Measurements from ENCODE around the gene DTNB.

Gene DTNB

DNA sequence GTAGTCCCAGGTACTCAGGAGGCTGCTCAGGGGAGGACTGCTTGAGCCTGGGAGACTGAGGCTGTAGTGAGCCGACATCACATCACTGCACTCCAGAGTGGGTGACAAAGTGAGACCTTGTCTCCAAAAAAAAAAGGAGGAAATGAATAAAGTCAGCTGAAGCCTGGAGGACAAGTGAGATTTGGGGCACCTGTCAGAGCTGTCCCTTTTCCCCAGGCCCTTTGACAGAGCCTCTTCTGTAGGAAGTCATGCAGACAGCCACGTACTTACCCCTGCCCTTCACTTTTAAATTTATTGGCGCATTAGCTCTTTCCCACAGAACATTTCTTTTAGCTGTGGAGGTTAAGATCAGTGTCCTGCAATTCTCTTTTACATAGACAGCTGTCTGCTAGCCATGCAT, 180.7 kb downstream of the DTNB start:
- no peak for DNase-seq

DNA sequence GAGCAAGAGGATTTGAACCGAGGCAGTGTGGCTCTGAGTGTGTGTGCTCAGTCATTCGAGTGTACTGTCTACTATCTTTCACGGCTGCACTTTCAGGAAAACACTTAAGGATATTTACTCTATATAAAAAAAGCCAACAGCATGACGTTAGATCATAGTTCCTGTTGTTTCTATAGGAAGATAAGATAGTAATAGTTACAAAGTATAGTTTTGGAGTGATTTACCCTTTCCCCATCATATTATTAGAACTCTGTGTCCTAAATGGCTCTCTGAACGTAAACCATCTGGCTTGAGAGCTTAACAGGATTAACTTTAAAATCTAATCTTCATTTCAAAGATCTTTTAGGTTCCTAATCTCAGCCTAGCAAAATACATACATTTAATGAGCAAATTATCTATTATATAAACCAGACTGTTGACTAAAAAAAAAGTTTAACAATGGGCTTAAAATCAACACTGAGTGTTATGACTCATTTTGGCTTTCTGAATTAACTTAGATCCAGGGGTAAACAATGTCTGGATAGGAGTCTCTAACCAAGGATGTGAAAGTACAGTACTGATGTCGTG, 181.3 kb downstream of the DTNB start:
- no peak for DNase-seq

DNA sequence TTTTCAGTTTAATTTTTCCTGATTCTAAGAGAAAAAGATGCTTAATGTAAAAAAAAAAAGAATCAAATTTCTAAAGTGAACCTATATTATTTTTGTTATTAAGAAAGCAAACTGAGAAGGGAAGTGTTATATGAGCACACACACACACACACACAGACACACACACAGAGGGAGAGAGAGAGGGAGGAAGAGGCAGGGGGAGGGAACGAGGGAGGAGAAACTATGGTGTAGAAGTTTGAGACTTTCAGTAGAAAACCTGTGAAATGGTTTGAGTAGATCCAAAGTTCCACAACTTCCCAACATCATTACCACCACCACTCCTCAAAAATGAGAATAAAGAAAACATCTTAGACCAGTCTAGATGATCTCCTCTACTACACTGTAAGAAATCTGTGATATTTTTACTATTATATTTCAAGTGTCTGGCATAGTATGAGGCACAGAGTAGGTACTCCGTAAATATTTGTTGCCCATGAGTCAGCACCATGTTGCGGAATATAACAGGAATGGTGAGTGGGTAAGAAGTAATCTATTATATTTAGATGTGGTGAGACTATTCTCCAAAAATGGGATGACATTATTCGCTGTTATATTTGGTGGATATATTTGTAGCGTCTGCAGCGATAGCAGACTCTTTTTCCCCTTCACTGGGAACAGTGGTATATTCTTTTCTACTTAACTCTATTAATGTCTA, 182.2 kb downstream of the DTNB start:
- DNase-seq = no peak

DNA sequence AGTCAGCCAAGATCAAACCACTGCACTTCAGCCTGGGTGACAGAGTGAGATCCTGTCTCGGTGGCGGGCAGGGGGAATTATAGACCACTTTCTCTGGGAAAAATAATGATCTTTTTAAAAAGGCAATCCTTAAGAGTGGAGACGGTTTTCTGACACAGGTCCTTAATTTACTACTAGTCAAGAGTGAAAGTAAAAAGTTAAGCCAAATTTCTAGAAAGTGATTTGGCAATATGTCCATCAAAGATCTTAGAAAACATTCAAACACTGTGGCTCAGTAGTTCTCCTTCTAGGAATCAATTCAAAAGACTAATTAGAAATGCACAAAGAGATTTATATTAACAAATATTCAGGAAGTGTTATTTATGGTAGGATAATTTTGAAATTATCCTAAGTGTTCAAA, 183.2 kb downstream of the DTNB start:
- DNase-seq = no peak

DNA sequence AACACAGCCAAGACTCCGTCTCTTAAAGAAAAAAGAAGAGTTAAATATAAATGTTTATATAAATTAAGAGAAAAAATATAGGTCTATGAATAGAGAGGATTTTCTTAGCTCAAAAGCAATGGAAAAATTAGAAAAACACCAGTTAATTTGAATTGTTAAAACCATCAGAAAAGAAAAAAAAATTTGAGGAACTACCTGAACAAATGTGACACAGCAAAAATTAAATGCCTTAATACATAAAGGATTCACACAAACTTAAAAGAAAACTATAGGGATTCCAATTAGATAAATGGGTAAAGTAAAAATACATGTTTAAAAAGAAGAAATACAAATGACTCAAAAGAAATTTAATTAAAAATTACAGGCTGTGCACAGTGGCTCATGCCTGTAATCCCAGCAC, 183.7 kb downstream of the DTNB start:
- no peak for DNase-seq

GRCh38 chr2:25483607-25484266, 189.6 kb downstream of the DTNB start:
- no peak for DNase-seq

DNA sequence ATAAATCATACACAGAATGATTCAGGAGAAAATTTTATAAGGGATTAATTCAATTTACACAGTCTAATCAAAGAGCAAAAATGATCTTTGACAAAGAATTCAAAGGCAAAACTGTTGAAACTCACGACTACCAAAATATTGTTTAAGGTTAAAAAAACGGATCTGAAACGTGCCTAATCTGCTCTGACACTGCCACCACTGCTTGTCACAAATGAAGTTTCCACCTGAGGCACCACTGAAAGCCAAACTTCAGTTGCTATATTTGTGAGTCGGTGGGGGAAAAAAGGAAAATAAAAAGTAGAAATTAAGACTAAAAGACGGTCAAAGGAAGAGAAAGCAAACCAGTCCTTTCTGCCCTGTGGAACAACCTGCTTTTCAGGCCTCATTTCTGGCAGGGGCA, 191.0 kb downstream of the DTNB start:
- no peak for DNase-seq

GRCh38 chr2:25481381-25482300, 191.7 kb downstream of the DTNB start:
- no peak for DNase-seq

DNA sequence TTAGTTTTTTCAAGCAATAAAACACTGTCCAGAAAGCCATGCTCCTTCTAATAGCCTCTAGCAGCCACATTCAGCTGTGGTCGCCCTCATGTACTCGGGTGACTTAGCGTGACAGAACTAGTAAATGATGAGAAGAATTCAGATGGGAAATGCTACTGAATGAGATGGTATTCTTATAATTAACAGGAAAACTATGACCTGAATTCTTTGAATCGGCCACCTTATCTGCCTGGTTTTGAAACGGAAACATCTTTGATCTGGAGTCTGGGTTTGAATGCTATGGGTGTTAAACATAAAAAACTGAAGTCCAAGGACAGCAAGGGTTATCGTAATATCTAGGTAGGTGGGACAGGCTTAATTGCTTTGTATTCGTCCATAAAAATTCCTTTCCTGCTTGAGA, 192.8 kb downstream of the DTNB start:
- DNase-seq = no peak

DNA sequence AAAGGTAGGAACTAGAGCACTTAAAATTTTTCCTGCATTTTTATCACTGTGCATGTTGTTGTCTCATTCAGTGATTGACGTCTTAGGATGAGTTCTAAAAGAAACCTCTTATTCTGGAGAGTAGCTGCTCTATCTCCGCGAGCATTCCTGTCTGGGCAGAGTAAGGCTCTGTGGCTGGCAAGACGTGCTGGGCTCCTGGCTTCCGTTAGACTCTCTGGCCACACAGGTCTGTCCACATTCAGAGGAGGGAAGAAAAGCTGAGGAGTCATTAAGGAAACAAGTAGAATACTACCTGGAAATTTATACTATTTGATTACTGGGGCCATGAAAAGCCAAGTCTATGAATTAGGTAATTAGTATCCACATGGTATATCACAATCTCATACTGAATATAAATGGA, 193.6 kb downstream of the DTNB start:
- no peak for DNase-seq

- no peak for DNase-seq
These were observed 194.6 kb downstream of the DTNB start for GRCh38 chr2:25478736-25479135.

GRCh38 chr2:25473758-25474340, 199.5 kb downstream of the DTNB start:
- no peak for DNase-seq

DNA sequence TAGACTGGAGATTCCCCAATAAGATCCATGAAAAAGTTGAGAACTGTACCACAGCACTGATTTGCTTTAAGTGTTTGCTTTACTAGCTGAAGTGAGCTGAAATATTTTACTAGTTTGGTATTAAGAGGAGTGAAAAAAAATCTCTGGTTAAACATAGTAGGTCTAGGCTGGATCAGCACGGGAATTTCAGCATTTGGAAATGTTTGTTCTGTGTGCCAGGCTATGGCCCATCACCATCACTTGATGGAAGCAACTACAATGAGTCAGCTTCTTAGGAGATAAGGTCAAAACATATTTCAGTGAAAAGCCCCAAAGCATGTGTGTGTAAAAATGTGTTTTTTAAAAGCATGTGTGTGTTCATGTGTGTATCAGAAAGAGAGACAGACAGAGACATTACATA, 200.2 kb downstream of the DTNB start:
- no peak for DNase-seq

GRCh38 chr2:25470806-25471205, 202.6 kb downstream of the DTNB start:
- DNase-seq = no peak

- DNase-seq = no peak
These were observed 205.6 kb downstream of the DTNB start for GRCh38 chr2:25467743-25468142.

DNA sequence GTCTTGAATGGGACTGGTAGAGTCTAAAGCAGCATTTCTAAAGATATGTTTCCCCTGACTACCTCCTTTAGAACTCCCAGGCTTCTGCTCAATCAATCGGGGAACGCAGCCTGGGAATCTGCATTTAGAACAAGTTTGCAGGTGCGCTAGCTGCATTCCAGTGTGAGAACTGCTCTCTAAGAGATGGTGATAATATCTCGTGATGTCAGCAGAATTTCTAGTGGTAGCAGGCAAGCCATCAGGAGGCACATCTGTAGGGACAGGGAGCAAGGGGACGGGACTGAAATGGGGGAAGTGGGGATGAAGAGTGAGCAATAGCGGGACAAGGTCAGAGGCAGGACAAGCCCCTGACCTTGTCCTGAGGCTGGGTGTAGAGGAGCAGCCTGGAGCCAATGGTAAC, 211.4 kb downstream of the DTNB start:
- DNase-seq = no peak

- no peak for DNase-seq
These were observed 213.0 kb downstream of the DTNB start for GRCh38 chr2:25460261-25460905.

DNA sequence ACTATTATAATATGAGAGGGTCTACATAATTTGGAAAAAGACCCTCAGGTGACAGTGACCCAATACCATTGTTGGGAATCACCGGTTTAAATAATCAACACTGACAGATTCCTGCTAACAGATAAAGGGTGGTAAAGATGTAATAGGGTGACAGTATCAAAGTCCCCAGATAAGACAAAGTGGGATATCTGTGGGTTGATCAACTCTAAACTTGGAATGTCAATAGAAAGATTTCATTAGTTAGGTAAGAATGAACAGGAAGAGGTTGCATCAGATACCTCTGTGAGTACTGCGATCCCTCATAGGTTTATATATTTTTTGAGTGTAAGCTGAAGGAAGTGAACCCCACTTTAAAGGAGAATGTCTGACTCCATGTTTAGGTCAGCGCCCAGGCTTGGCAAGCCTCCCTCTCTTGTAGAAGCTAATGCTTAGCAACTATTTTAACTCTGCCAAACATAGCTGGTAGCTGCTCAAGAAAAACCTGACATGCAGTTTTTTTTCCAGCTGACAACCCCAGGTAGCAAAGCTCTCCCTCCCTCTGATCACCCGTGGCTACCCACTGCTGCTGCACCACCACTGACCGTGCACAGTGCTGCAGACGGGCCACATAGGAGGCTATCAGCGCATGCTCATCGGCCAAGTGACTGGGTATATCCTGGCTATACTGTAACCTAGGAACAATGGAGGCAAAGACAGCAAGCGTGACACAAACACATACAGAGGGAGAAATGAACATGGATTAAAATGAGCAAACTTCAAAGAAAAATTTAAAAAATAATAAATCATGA, 218.4 kb downstream of the DTNB start:
- DNase-seq = no peak

- no peak for DNase-seq
These were observed 220.0 kb downstream of the DTNB start for GRCh38 chr2:25453199-25453905.

GRCh38 chr2:25448808-25449207, 224.6 kb downstream of the DTNB start:
- DNase-seq = no peak

- no peak for DNase-seq
These were observed 226.4 kb downstream of the DTNB start for GRCh38 chr2:25447018-25447417.

Data from effector CD8-positive, alpha-beta T cell (primary cell).